ENCODE data around the gene MEMO1.
"Not testable (repeated sequence)": the region's sequence is repeated elsewhere in the genome, so short reads cannot be mapped to it uniquely, and the experiment has no call there.

DNA sequence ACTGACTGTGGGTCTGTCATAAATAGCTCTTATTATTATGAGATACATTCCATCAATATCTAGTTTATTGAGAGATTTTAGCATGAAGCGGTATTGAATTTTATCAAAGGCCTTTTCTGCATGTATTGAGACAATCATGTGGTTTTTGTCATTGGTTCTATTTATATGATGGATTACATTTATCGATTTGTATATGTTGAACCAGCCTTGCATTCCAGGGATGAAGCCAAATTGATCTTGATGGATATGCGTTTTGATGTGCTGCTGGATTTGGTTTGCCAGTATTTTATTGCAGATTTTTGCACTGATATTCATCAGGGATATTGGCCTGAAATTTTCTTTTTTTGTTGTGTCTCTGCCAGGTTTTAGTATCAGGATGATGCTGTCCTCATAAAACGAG lies 113.5 kb downstream of the MEMO1 start:
- TF ChIP-seq, protein P1, sequence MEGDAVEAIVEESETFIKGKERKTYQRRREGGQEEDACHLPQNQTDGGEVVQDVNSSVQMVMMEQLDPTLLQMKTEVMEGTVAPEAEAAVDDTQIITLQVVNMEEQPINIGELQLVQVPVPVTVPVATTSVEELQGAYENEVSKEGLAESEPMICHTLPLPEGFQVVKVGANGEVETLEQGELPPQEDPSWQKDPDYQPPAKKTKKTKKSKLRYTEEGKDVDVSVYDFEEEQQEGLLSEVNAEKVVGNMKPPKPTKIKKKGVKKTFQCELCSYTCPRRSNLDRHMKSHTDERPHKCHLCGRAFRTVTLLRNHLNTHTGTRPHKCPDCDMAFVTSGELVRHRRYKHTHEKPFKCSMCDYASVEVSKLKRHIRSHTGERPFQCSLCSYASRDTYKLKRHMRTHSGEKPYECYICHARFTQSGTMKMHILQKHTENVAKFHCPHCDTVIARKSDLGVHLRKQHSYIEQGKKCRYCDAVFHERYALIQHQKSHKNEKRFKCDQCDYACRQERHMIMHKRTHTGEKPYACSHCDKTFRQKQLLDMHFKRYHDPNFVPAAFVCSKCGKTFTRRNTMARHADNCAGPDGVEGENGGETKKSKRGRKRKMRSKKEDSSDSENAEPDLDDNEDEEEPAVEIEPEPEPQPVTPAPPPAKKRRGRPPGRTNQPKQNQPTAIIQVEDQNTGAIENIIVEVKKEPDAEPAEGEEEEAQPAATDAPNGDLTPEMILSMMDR (optimal IDR thresholded peaks at IDR 0.05 in 1 of 3, IDR thresholded peaks at IDR 0.05 in 1 of 3, conservative IDR thresholded peaks at IDR 0.05 in 1 of 3; ENCODE audit: extremely low read depth in 1 of 3, insufficient read depth in 2 of 3, low read length in 3 of 3), result not testable (repeated sequence)
- TF ChIP-seq EZH2 (IDR thresholded peaks at IDR 0.05; ENCODE audit: low read length), result not testable (repeated sequence)

Data from keratinocyte (primary cell).